Immature natural killer cell (primary cell): ENCODE results near the gene LAMA3. TPM values are rescaled to one million over a fixed set of nuclear protein-coding genes. Genes with fewer than 3 reads are reported as not detected.

ENCODE experiments used
- DNase-seq, 3 donors: peaks; one replicate each; pipeline ENCODE4 v3.0.0; 2022; ENCODE audit warnings: mixed read lengths in 1 of 3
- H3K27ac Mint-ChIP-seq, 6 donors: one replicate each; pipeline ENCODE4 v1.8.0; 2020; ENCODE audit warnings: mixed read lengths in 6 of 6, mild to moderate bottlenecking in 5 of 6, inconsistent platforms in 4 of 6, moderate library complexity in 3 of 6
- H3K27me3 Mint-ChIP-seq, 3 donors: one replicate each; pipeline ENCODE4 v1.8.0; 2020 to 2021; ENCODE audit warnings: low read depth in 3 of 3, mild to moderate bottlenecking in 3 of 3, mixed read lengths in 3 of 3, moderate library complexity in 3 of 3, inconsistent platforms in 1 of 3
- H3K36me3 Mint-ChIP-seq, 3 donors: one replicate each; pipeline ENCODE4 v1.8.0; 2020; ENCODE audit warnings: mixed read lengths in 3 of 3, inconsistent platforms in 2 of 3, mild to moderate bottlenecking in 2 of 3
- H3K4me1 Mint-ChIP-seq, 2 donors: one replicate each; pipeline ENCODE4 v1.8.0; 2020; ENCODE audit warnings: inconsistent platforms in 2 of 2, mild to moderate bottlenecking in 2 of 2, mixed read lengths in 2 of 2, moderate library complexity in 1 of 2
- H3K4me3 Mint-ChIP-seq, 5 donors: one replicate each; pipeline ENCODE4 v1.8.0; 2020; ENCODE audit warnings: mild to moderate bottlenecking in 5 of 5, mixed read lengths in 5 of 5, inconsistent platforms in 3 of 5, moderate library complexity in 3 of 5
- H3K9me3 Mint-ChIP-seq, 6 donors: one replicate each; pipeline ENCODE4 v1.8.0; 2020; ENCODE audit warnings: mild to moderate bottlenecking in 6 of 6, mixed read lengths in 6 of 6, inconsistent platforms in 4 of 6, moderate library complexity in 3 of 6
- polyA plus RNA-seq, 3 donors: library from polyadenylated mRNA; unstranded; fragments of 300-500 nt; fragmentation: Illumina TruSeq; gene quantifications; one replicate each; pipeline ENCODE4 v1.2.3, GENCODE V29; 2021

The LAMA3 gene
- polyA plus RNA-seq, 3 donors from 2014 or later: not detected

- H3K4me3 Mint-ChIP-seq: no peak overlapping the region
- H3K27ac Mint-ChIP-seq: no peak overlapping the region
- DNase-seq: no peak
- no peaks in the 10 kb centered on the region for H3K4me1 Mint-ChIP-seq
- no peaks in the 10 kb centered on the region for H3K36me3 Mint-ChIP-seq
- H3K9me3 Mint-ChIP-seq: no peaks in the 10 kb centered on the region
- H3K27me3 Mint-ChIP-seq: peaks cover under 1 to 8% (median 4%) of the 10 kb centered on the region in 3 donors
Measured at GRCh38 chr18:23800902-23801301, 111.6 kb downstream of the LAMA3 start.

- DNase-seq: no peak
- Mint-ChIP-seq H3K36me3 (no peaks in the 10 kb centered on the region), H3K4me3 (no peak overlapping the region), H3K9me3 (no peaks in the 10 kb centered on the region), H3K27ac (no peak overlapping the region), H3K27me3 (peaks cover 0 to 11% (median 4%) of the 10 kb centered on the region in 3 donors), H3K4me1 (no peaks in the 10 kb centered on the region)
Measured at GRCh38 chr18:23802817-23803216, 113.6 kb downstream of the LAMA3 start.

GRCh38 chr18:23803755-23804154, 114.5 kb downstream of the LAMA3 start:
- no peak overlapping the region for H3K27ac Mint-ChIP-seq
- peaks cover 0 to 8% (median 1%) of the 10 kb centered on the region in 3 donors for H3K27me3 Mint-ChIP-seq

GRCh38 chr18:23805898-23806297, 116.6 kb downstream of the LAMA3 start:
- H3K36me3 Mint-ChIP-seq: no peaks in the 10 kb centered on the region
- H3K27me3 Mint-ChIP-seq: peaks cover 0 to 3% (median 3%) of the 10 kb centered on the region in 3 donors
- no peaks in the 10 kb centered on the region for H3K9me3 Mint-ChIP-seq
- H3K4me1 Mint-ChIP-seq: no peaks in the 10 kb centered on the region
- DNase-seq: no peak
- H3K4me3 Mint-ChIP-seq: no peak overlapping the region
- H3K27ac Mint-ChIP-seq: no peak overlapping the region

More at GRCh38 chr18:23803755-23804154, 114.5 kb downstream of the LAMA3 start:
- Mint-ChIP-seq H3K9me3 (no peaks in the 10 kb centered on the region), H3K4me1 (no peaks in the 10 kb centered on the region), H3K36me3 (no peaks in the 10 kb centered on the region), H3K4me3 (no peak overlapping the region)
- DNase-seq: no peak

GRCh38 chr18:23809415-23809814, 120.2 kb downstream of the LAMA3 start:
- peaks cover 1 to 7% (median 2%) of the 10 kb centered on the region in 3 donors for H3K27me3 Mint-ChIP-seq
- no peaks in the 10 kb centered on the region for H3K36me3 Mint-ChIP-seq
- H3K9me3 Mint-ChIP-seq: no peaks in the 10 kb centered on the region
- peaks cover 1 to 7% of the 10 kb centered on the region in 2 donors for H3K4me1 Mint-ChIP-seq
- H3K4me3 Mint-ChIP-seq: no peak overlapping the region
- no peak overlapping the region for H3K27ac Mint-ChIP-seq
- DNase-seq: no peak

- no peaks in the 10 kb centered on the region for H3K9me3 Mint-ChIP-seq
- H3K27ac Mint-ChIP-seq: no peak overlapping the region
- peaks cover 1 to 7% (median 2%) of the 10 kb centered on the region in 3 donors for H3K27me3 Mint-ChIP-seq
- H3K36me3 Mint-ChIP-seq: no peaks in the 10 kb centered on the region
- H3K4me1 Mint-ChIP-seq: peaks cover 1 to 7% of the 10 kb centered on the region in 2 donors
- no peak overlapping the region for H3K4me3 Mint-ChIP-seq
- no peak for DNase-seq
Measured at GRCh38 chr18:23810396-23810795, 121.1 kb downstream of the LAMA3 start.

GRCh38 chr18:23811176-23811575, 121.9 kb downstream of the LAMA3 start:
- Mint-ChIP-seq H3K27me3 (peaks cover 1 to 7% (median 5%) of the 10 kb centered on the region in 3 donors), H3K4me1 (peaks cover 1 to 7% of the 10 kb centered on the region in 2 donors), H3K27ac (no peak overlapping the region), H3K36me3 (no peaks in the 10 kb centered on the region), H3K9me3 (no peaks in the 10 kb centered on the region), H3K4me3 (no peak overlapping the region)
- no peak for DNase-seq

- Mint-ChIP-seq H3K27ac (no peak overlapping the region), H3K9me3 (no peaks in the 10 kb centered on the region), H3K4me3 (no peak overlapping the region), H3K36me3 (no peaks in the 10 kb centered on the region), H3K4me1 (peaks cover 1 to 7% of the 10 kb centered on the region in 2 donors), H3K27me3 (peaks cover 1 to 5% (median 3%) of the 10 kb centered on the region in 3 donors)
- DNase-seq: peak in 2 of 3 donors; percentile 28 to 30
Measured at GRCh38 chr18:23812546-23813440, 123.5 kb downstream of the LAMA3 start.

GRCh38 chr18:23814991-23815614, 125.8 kb downstream of the LAMA3 start:
- no peaks in the 10 kb centered on the region for H3K9me3 Mint-ChIP-seq
- no peaks in the 10 kb centered on the region for H3K36me3 Mint-ChIP-seq
- peaks cover 1 to 7% of the 10 kb centered on the region in 2 donors for H3K4me1 Mint-ChIP-seq
- H3K4me3 Mint-ChIP-seq: no peak overlapping the region
- H3K27me3 Mint-ChIP-seq: peaks cover 1 to 5% (median 3%) of the 10 kb centered on the region in 3 donors
- no peak overlapping the region for H3K27ac Mint-ChIP-seq
- no peak for DNase-seq

GRCh38 chr18:23816021-23816420, 126.8 kb downstream of the LAMA3 start:
- H3K4me3 Mint-ChIP-seq: no peak overlapping the region
- H3K36me3 Mint-ChIP-seq: no peaks in the 10 kb centered on the region
- H3K9me3 Mint-ChIP-seq: no peaks in the 10 kb centered on the region
- H3K27me3 Mint-ChIP-seq: peaks cover 1 to 5% (median 3%) of the 10 kb centered on the region in 3 donors
- no peak overlapping the region for H3K27ac Mint-ChIP-seq
- no peak for DNase-seq
- peaks cover 1 to 7% of the 10 kb centered on the region in 2 donors for H3K4me1 Mint-ChIP-seq

GRCh38 chr18:23816740-23817139, 127.5 kb downstream of the LAMA3 start:
- H3K27me3 Mint-ChIP-seq: peaks cover 0 to 5% (median 2%) of the 10 kb centered on the region in 3 donors
- peaks cover 1 to 7% of the 10 kb centered on the region in 2 donors for H3K4me1 Mint-ChIP-seq
- no peaks in the 10 kb centered on the region for H3K36me3 Mint-ChIP-seq
- H3K4me3 Mint-ChIP-seq: no peak overlapping the region
- no peak overlapping the region for H3K27ac Mint-ChIP-seq
- no peaks in the 10 kb centered on the region for H3K9me3 Mint-ChIP-seq
- DNase-seq: no peak

- Mint-ChIP-seq H3K27ac (no peak overlapping the region), H3K4me3 (no peak overlapping the region), H3K9me3 (no peaks in the 10 kb centered on the region), H3K4me1 (no peaks in the 10 kb centered on the region), H3K27me3 (peaks cover 0 to 5% (median 0%) of the 10 kb centered on the region in 3 donors), H3K36me3 (no peaks in the 10 kb centered on the region)
- no peak for DNase-seq
Measured at GRCh38 chr18:23819001-23819400, 129.7 kb downstream of the LAMA3 start.

- peaks cover 0 to 7% (median 3%) of the 10 kb centered on the region in 3 donors for H3K27me3 Mint-ChIP-seq
- DNase-seq: no peak
- H3K9me3 Mint-ChIP-seq: no peaks in the 10 kb centered on the region
- H3K36me3 Mint-ChIP-seq: no peaks in the 10 kb centered on the region
- H3K4me1 Mint-ChIP-seq: peaks cover 2 to 14% of the 10 kb centered on the region in 2 donors
- no peak overlapping the region for H3K4me3 Mint-ChIP-seq
- no peak overlapping the region for H3K27ac Mint-ChIP-seq
Measured at GRCh38 chr18:23822590-23823385, 133.5 kb downstream of the LAMA3 start.
